Endothelial cell of umbilical vein (primary cell): Measurements from ENCODE around the gene CNBD2. TPM values are rescaled to one million over a fixed set of nuclear protein-coding genes. Genes with fewer than 3 reads are reported as not detected.

Source experiments
- BruUV-seq: library from RNA; stranded (reverse); fragments of 400-500 nt; replicated peaks from 2 replicates; lab custom pipeline; 2021; lab: Mats Ljungman, UMichigan
- CTCF ChIA-PET: fragments of 300-600, 350-600 bp; sonication (Branson Sonifier 250); formaldehyde crosslinking; loops from one replicate; lab custom pipeline; 2021; ENCODE audit warnings: antibody characterized with exemption, inconsistent platforms; lab: Charles Lee
- POLR2A ChIA-PET: fragments of 300-600, 350-600 bp; sonication (Branson Sonifier 250); formaldehyde crosslinking; loops from one replicate; lab custom pipeline; 2021; ENCODE audit warnings: antibody characterized with exemption, inconsistent platforms; lab: Charles Lee
- DNase-seq: peaks from one replicate; pipeline ENCODE4 v3.0.0-alpha.2; 2011; ENCODE audit warnings: low read depth, low spot score
- FAIRE-seq: peaks from 2 replicates; lab custom pipeline; 2011; peaks lifted over from hg19 to GRCh38; lab: Jason Lieb, UNC
- H2AFZ ChIP-seq: 2 replicates; pipeline ENCODE4 v1.6.0; 2012; ENCODE audit warnings: low read depth, low read length, control low read depth, inconsistent platforms
- H3K27ac ChIP-seq: 2 replicates; pipeline ENCODE4 v1.5.1; 2011; ENCODE audit warnings: low read depth, mild to moderate bottlenecking, control low read depth, low read length, moderate library complexity; ENCODE audit not compliant: insufficient read depth
- H3K27me3 ChIP-seq, 2 experiments: 2 replicates each; pipeline versions ENCODE4 v1.6.0 to v1.6.1; 2011; ENCODE audit warnings: low read length in 2 of 2, mixed read lengths in 1 of 2; ENCODE audit not compliant: control insufficient read depth in 2 of 2, insufficient read depth in 2 of 2
- H3K36me3 ChIP-seq, 2 experiments: 2 replicates in 1 of 2; 3 replicates in 1 of 2; pipeline ENCODE4 v1.5.1; 2011; ENCODE audit warnings: low read length in 2 of 2, mild to moderate bottlenecking in 1 of 2, moderate library complexity in 1 of 2; ENCODE audit not compliant: control insufficient read depth in 2 of 2, insufficient read depth in 2 of 2; ENCODE audit errors: extremely low read depth in 1 of 2
- H3K4me1 ChIP-seq: 3 replicates; pipeline ENCODE4 v1.5.1; 2011; ENCODE audit warnings: mild to moderate bottlenecking, low read length; ENCODE audit not compliant: control insufficient read depth, insufficient read depth; ENCODE audit errors: extremely low read depth
- H3K4me2 ChIP-seq: 2 replicates; pipeline ENCODE4 v1.6.1; 2011; ENCODE audit warnings: low read length, control low read depth, mixed read lengths; ENCODE audit not compliant: insufficient read depth
- H3K4me3 ChIP-seq, 3 experiments: fragments of 200-600 bp in 1 of 3; sonication (generic), shearing (Covaris generic) in 1 of 3; replicated peaks in 1 of 3; 2 replicates each; pipeline ENCODE4 v1.5.1; 2011 to 2016; ENCODE audit warnings: control low read depth in 3 of 3, low read length in 3 of 3, mild to moderate bottlenecking in 2 of 3, inconsistent platforms in 1 of 3, low read depth in 1 of 3, moderate library complexity in 1 of 3; ENCODE audit not compliant: insufficient read depth in 1 of 3
- H3K79me2 ChIP-seq: 2 replicates; pipeline ENCODE4 v1.6.0; 2012; ENCODE audit warnings: low read length, inconsistent platforms; ENCODE audit not compliant: control insufficient read depth, insufficient read depth
- H3K9ac ChIP-seq: replicated peaks from 2 replicates; pipeline ENCODE3; 2011; ENCODE audit warnings: low read length, control low read depth; ENCODE audit not compliant: insufficient read depth; ENCODE audit errors: extremely low read depth
- H3K9me1 ChIP-seq: replicated peaks from 3 replicates; pipeline ENCODE4 v1.6.0; 2011; ENCODE audit warnings: mild to moderate bottlenecking, low read length; ENCODE audit not compliant: control insufficient read depth, insufficient read depth; ENCODE audit errors: extremely low read depth
- H3K9me3 ChIP-seq: replicated peaks from 2 replicates; pipeline ENCODE4 v1.5.1; 2012; ENCODE audit warnings: low read length, inconsistent platforms; ENCODE audit not compliant: control insufficient read depth, insufficient read depth
- H4K20me1 ChIP-seq: replicated peaks from 2 replicates; pipeline ENCODE3; 2011; ENCODE audit warnings: mild to moderate bottlenecking, low read length; ENCODE audit not compliant: control insufficient read depth, insufficient read depth; ENCODE audit errors: extremely low read depth
- EZH2 ChIP-seq: IDR thresholded peaks from 2 replicates; pipeline ENCODE4 v1.6.1; 2012; ENCODE audit warnings: borderline replicate concordance, low read depth, mild to moderate bottlenecking, moderate library complexity, low read length, inconsistent platforms; ENCODE audit not compliant: severe bottlenecking
- FOS ChIP-seq: IDR thresholded peaks from 2 replicates; pipeline ENCODE4 v1.6.1; 2011; ENCODE audit warnings: mild to moderate bottlenecking, low read length, moderate library complexity, borderline replicate concordance; ENCODE audit not compliant: insufficient read depth
- GATA2 ChIP-seq: IDR thresholded peaks from 2 replicates; pipeline ENCODE4 v1.7.0; 2011; ENCODE audit warnings: low read depth, mild to moderate bottlenecking, moderate library complexity, mixed read lengths, low read length; ENCODE audit not compliant: insufficient read length, insufficient read depth
- JUN ChIP-seq: IDR thresholded peaks from 2 replicates; pipeline ENCODE4 v1.6.1; 2011; ENCODE audit warnings: borderline replicate concordance, low read depth; ENCODE audit not compliant: insufficient read length, insufficient read depth
- MYC ChIP-seq: IDR thresholded peaks from one replicate; pipeline ENCODE4 v1.6.1; 2011; ENCODE audit warnings: mild to moderate bottlenecking, low read depth, low read length
- POLR2A ChIP-seq: IDR thresholded peaks from 2 replicates; pipeline ENCODE4 v1.6.1; 2012; ENCODE audit warnings: low read depth, mild to moderate bottlenecking, control low read depth, low read length
- POLR2AphosphoS5 ChIP-seq: IDR thresholded peaks from 2 replicates; pipeline ENCODE4 v1.6.1; 2012; ENCODE audit warnings: low read depth, mild to moderate bottlenecking, control low read depth, low read length, moderate library complexity; ENCODE audit not compliant: insufficient read depth
- dilution Hi-C: fragments of 300-500 bp; cut with MboI; formaldehyde crosslinking; loops from one replicate; pipeline ENCODE4 v1.15.0; 2019; ENCODE audit warnings: low sequenced_read_pairs; ENCODE audit not compliant: extremely low pct_ligation_motif_present
- intact Hi-C: fragments of 100-400 bp; cut with micrococcal nuclease; formaldehyde crosslinking; loops from one replicate; pipeline ENCODE4 v1.10.0; 2022
- polyA plus RNA-seq, 4 experiments: library from polyadenylated mRNA; depleted of rRNA in 3 of 4; stranded (reverse) in 3 of 4; unstranded in 1 of 4; fragments of >200 nt; gene quantifications; 2 replicates each; pipeline versions ENCODE4 v1.2.1 to v1.2.3, GENCODE V29; 2011 to 2012; ENCODE audit warnings: missing spikeins in 1 of 4
- total RNA-seq: library from RNA; stranded (reverse); gene quantifications from 2 replicates; pipeline ENCODE4 v1.2.3, GENCODE V29; 2021
- TF ChIP-seq, protein P1 (sequence below), 2 donors: IDR thresholded peaks; 1 replicate in 1 of 2; 2 replicates in 1 of 2; pipeline ENCODE4 v1.5.1; 2011; ENCODE audit warnings: low read length in 2 of 2, mild to moderate bottlenecking in 2 of 2, moderate library complexity in 2 of 2, control low read depth in 1 of 2, inconsistent platforms in 1 of 2, low read depth in 1 of 2; ENCODE audit not compliant: insufficient read depth in 1 of 2; ENCODE audit errors: extremely low read depth in 1 of 2
- TF ChIP-seq, protein P2 (sequence below): IDR thresholded peaks from 2 replicates; pipeline ENCODE4 v1.6.1; 2011; ENCODE audit not compliant: insufficient read depth, insufficient read length

CNBD2 gene
- total and polyA plus RNA-seq, 2 donors (not counting 3 experiments of a cell fraction or from before 2014, with no cell fraction given): 4.9 to 7.5 TPM

- no peak for FAIRE-seq
- Histone ChIP-seq H3K9me1 (no peaks in the 10 kb centered on the region), H3K9ac (no peak overlapping the region), H4K20me1 (no peaks in the 10 kb centered on the region), H3K4me3 (no peak overlapping the region), H3K27ac (no peak overlapping the region), H3K4me2 (no peak overlapping the region), H3K79me2 (no peaks in the 10 kb centered on the region), H3K9me3 (no peaks in the 10 kb centered on the region), H3K27me3 (peaks cover 0 to 8% of the 10 kb centered on the region in 2 experiments), H2AFZ (no peak overlapping the region), H3K4me1 (no peaks in the 10 kb centered on the region), H3K36me3 (no peaks in the 10 kb centered on the region)
- BruUV-seq: no TSS peak
- ChIA-PET CTCF (interaction anchor here (2.3 to 3.4 kb wide), 3 partner anchors 15 to 163 kb away, joined by 7 to 25 read pairs (median 10); no protein-coding TSS in a partner anchor), POLR2A (no interaction called here)
- dilution Hi-C loops (no loop called here), intact Hi-C loops (no loop called here)
- no peak for DNase-seq
- TF ChIP-seq GATA2 (no peak), MYC (no peak), POLR2A (no peak), POLR2AphosphoS5 (no peak), JUN (no peak), EZH2 (no peak), FOS (no peak)
- TF ChIP-seq, protein P1, sequence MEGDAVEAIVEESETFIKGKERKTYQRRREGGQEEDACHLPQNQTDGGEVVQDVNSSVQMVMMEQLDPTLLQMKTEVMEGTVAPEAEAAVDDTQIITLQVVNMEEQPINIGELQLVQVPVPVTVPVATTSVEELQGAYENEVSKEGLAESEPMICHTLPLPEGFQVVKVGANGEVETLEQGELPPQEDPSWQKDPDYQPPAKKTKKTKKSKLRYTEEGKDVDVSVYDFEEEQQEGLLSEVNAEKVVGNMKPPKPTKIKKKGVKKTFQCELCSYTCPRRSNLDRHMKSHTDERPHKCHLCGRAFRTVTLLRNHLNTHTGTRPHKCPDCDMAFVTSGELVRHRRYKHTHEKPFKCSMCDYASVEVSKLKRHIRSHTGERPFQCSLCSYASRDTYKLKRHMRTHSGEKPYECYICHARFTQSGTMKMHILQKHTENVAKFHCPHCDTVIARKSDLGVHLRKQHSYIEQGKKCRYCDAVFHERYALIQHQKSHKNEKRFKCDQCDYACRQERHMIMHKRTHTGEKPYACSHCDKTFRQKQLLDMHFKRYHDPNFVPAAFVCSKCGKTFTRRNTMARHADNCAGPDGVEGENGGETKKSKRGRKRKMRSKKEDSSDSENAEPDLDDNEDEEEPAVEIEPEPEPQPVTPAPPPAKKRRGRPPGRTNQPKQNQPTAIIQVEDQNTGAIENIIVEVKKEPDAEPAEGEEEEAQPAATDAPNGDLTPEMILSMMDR (IDR thresholded peaks at IDR 0.05; ENCODE audit: extremely low read depth in 1 of 2, insufficient read depth in 1 of 2, low read depth in 1 of 2, low read length in 2 of 2): no peak
- TF ChIP-seq, protein P2, sequence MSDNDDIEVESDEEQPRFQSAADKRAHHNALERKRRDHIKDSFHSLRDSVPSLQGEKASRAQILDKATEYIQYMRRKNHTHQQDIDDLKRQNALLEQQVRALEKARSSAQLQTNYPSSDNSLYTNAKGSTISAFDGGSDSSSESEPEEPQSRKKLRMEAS: no peak
Observed at GRCh38 chr20:35975576-35976373, 7.4 kb downstream of the CNBD2 start.
